ENCODE data around the gene HMCN2. TPM values are rescaled to one million over a fixed set of nuclear protein-coding genes. Genes with fewer than 3 reads are reported as not detected.

The HMCN2 gene
- total and polyA plus RNA-seq, 2 donors (not counting 3 experiments of a cell fraction or from before 2014, with no cell fraction given), result 0.04 to 0.24 TPM

GRCh38 chr9:130300739-130301138 is 35.2 kb downstream of the HMCN2 start:
- POLR2A ChIA-PET, result no interaction called here

More at GRCh38 chr9:130300739-130301138, 35.2 kb downstream of the HMCN2 start:
- H3K9me3 ChIP-seq (replicated peaks; ENCODE audit: control insufficient read depth, insufficient read depth, low read length), result no peaks in the 10 kb centered on the region
- H3K4me3 ChIP-seq (replicated peaks in 1 of 3; ENCODE audit: insufficient read depth in 1 of 3, low read depth in 1 of 3, low read length in 3 of 3), result no peak overlapping the region
- CTCF ChIA-PET, result interaction anchor here (0.5 to 1.4 kb wide), 3 partner anchors 10 to 33 kb away, joined by 3 read pairs; no protein-coding TSS in a partner anchor
- H3K9me1 ChIP-seq (replicated peaks; ENCODE audit: control insufficient read depth, extremely low read depth, insufficient read depth, low read length), result no peaks in the 10 kb centered on the region
- intact Hi-C loops (cut with micrococcal nuclease), result no loop called here
- H4K20me1 ChIP-seq (replicated peaks; ENCODE audit: control insufficient read depth, extremely low read depth, insufficient read depth, low read length), result no peaks in the 10 kb centered on the region
- TF ChIP-seq POLR2AphosphoS5 (IDR thresholded peaks at IDR 0.05; ENCODE audit: insufficient read depth, low read depth, low read length) (no peak), CTCF (IDR thresholded peaks at IDR 0.05; ENCODE audit: extremely low read depth in 1 of 2, insufficient read depth in 1 of 2, low read depth in 1 of 2, low read length in 2 of 2) (no peak), POLR2A (IDR thresholded peaks at IDR 0.05; ENCODE audit: low read depth, low read length) (no peak), FOS (IDR thresholded peaks at IDR 0.05; ENCODE audit: borderline replicate concordance, insufficient read depth, low read length) (no peak), MAX (IDR thresholded peaks at IDR 0.05; ENCODE audit: insufficient read depth, insufficient read length) (no peak)
- dilution Hi-C loops (cut with MboI; ENCODE audit: extremely low pct_ligation_motif_present, low sequenced_read_pairs), result no loop called here
- no peak overlapping the region for H2AFZ ChIP-seq (ENCODE audit: low read depth, low read length)
- H3K27ac ChIP-seq (ENCODE audit: insufficient read depth, low read depth, low read length), result no peak overlapping the region
- BruUV-seq (replicated peaks), result no TSS peak
- no peaks in the 10 kb centered on the region for H3K79me2 ChIP-seq (ENCODE audit: control insufficient read depth, insufficient read depth, low read length)
- no peaks in the 10 kb centered on the region for H3K27me3 ChIP-seq (ENCODE audit: control insufficient read depth in 2 of 2, insufficient read depth in 2 of 2, low read length in 2 of 2)
- no peaks in the 10 kb centered on the region for H3K36me3 ChIP-seq (ENCODE audit: control insufficient read depth in 2 of 2, extremely low read depth in 1 of 2, insufficient read depth in 2 of 2, low read length in 2 of 2)
- no peaks in the 10 kb centered on the region for H3K4me1 ChIP-seq (ENCODE audit: control insufficient read depth, extremely low read depth, insufficient read depth, low read length)
- H3K4me2 ChIP-seq (ENCODE audit: insufficient read depth, low read length), result no peak overlapping the region
- no peak overlapping the region for H3K9ac ChIP-seq (replicated peaks; ENCODE audit: extremely low read depth, insufficient read depth, low read length)
- no peak for FAIRE-seq
- no peak for DNase-seq (ENCODE audit: low read depth, low spot score)
